Measurements from ENCODE around the gene SPATA33.
"Not testable (repeated sequence)": the region's sequence is repeated elsewhere in the genome, so short reads cannot be mapped to it uniquely, and the experiment has no call there.

Gene SPATA33

GRCh38 chr16:89658221-89658879 lies 714 bp downstream of the SPATA33 start:
- in situ Hi-C loops (cut with MboI; ENCODE audit: low sequenced_read_pairs): no loop called here

- in situ Hi-C loops (cut with MboI; ENCODE audit: low sequenced_read_pairs): no loop called here
Observed at GRCh38 chr16:89660146-89660545, 2.5 kb downstream of the SPATA33 start.

- in situ Hi-C loops (cut with MboI; ENCODE audit: low sequenced_read_pairs): no loop called here
Observed at GRCh38 chr16:89661215-89661614, 3.6 kb downstream of the SPATA33 start.

GRCh38 chr16:89664238-89664637 lies 6.6 kb downstream of the SPATA33 start:
- in situ Hi-C loops (cut with MboI; ENCODE audit: low sequenced_read_pairs): not testable (repeated sequence)

- in situ Hi-C loops (cut with MboI; ENCODE audit: low sequenced_read_pairs): not testable (repeated sequence)
Observed at GRCh38 chr16:89667000-89667399, 9.4 kb downstream of the SPATA33 start.

GRCh38 chr16:89667633-89668032 lies 10.0 kb downstream of the SPATA33 start:
- in situ Hi-C loops (cut with MboI; ENCODE audit: low sequenced_read_pairs): no loop called here

GRCh38 chr16:89668790-89669158 lies 11.1 kb downstream of the SPATA33 start:
- in situ Hi-C loops (cut with MboI; ENCODE audit: low sequenced_read_pairs): no loop called here

GRCh38 chr16:89669755-89670154 lies 12.1 kb downstream of the SPATA33 start:
- in situ Hi-C loops (cut with MboI; ENCODE audit: low sequenced_read_pairs): no loop called here

- in situ Hi-C loops (cut with MboI; ENCODE audit: low sequenced_read_pairs): no loop called here
Observed at GRCh38 chr16:89670496-89671431, 13.1 kb downstream of the SPATA33 start.

GRCh38 chr16:89671565-89671964 lies 13.9 kb downstream of the SPATA33 start:
- in situ Hi-C loops (cut with MboI; ENCODE audit: low sequenced_read_pairs): not testable (repeated sequence)

- in situ Hi-C loops (cut with MboI; ENCODE audit: low sequenced_read_pairs): no loop called here
Observed at GRCh38 chr16:89672177-89672941, 14.7 kb downstream of the SPATA33 start.

- in situ Hi-C loops (cut with MboI; ENCODE audit: low sequenced_read_pairs): no loop called here
Observed at GRCh38 chr16:89678258-89678657, 20.6 kb downstream of the SPATA33 start.

- in situ Hi-C loops (cut with MboI; ENCODE audit: low sequenced_read_pairs): no loop called here
Observed at GRCh38 chr16:89685916-89686315, 28.3 kb downstream of the SPATA33 start.

GRCh38 chr16:89686520-89687091 lies 29.0 kb downstream of the SPATA33 start, which contains the start of gene CDK10:
Gene CDK10, plus strand, starts transcription at chr16:89686689. Its CDS starts 22 bp downstream, at chr16:89686711.
- in situ Hi-C loops (cut with MboI; ENCODE audit: low sequenced_read_pairs): no loop called here

- in situ Hi-C loops (cut with MboI; ENCODE audit: low sequenced_read_pairs): no loop called here
Observed at GRCh38 chr16:89687092-89687940, 29.7 kb downstream of the SPATA33 start.

- in situ Hi-C loops (cut with MboI; ENCODE audit: low sequenced_read_pairs): no loop called here
Observed at GRCh38 chr16:89688395-89688794, 30.8 kb downstream of the SPATA33 start.

GRCh38 chr16:89689142-89689541 lies 31.5 kb downstream of the SPATA33 start:
- in situ Hi-C loops (cut with MboI; ENCODE audit: low sequenced_read_pairs): no loop called here

GRCh38 chr16:89689621-89690020 lies 32.0 kb downstream of the SPATA33 start:
- in situ Hi-C loops (cut with MboI; ENCODE audit: low sequenced_read_pairs): not testable (repeated sequence)

GRCh38 chr16:89690392-89690901 lies 32.8 kb downstream of the SPATA33 start:
- in situ Hi-C loops (cut with MboI; ENCODE audit: low sequenced_read_pairs): no loop called here

Measured in HL-60/S4 treated with phorbol 12-myristate 13-acetate at 8.2 ng/mL for 4 days and 3 days (cell line).